GM23248 (cell line): ENCODE measurements around the gene TTC39C.

Experiments used
- EZH2 ChIP-seq: fragments of 200-600 bp; sonication (generic); IDR thresholded peaks from 2 replicates; pipeline ENCODE4 v1.6.1; 2018; ENCODE audit warnings: antibody characterized with exemption, mild to moderate bottlenecking; ENCODE audit not compliant: insufficient read depth, poor library complexity, severe bottlenecking
- EZH2phosphoT487 ChIP-seq: fragments of 200-600 bp; sonication (generic); IDR thresholded peaks from 2 replicates; pipeline ENCODE4 v1.6.1; 2018; ENCODE audit warnings: antibody characterized with exemption, moderate library complexity, mild to moderate bottlenecking, low read depth; ENCODE audit not compliant: insufficient read depth

- TF ChIP-seq EZH2phosphoT487: no peak
- TF ChIP-seq EZH2: no peak
These were observed 80.0 kb downstream of the TTC39C start for GRCh38 chr18:24094561-24094960.
